Measurements from ENCODE around the gene HSPB7. TPM values are rescaled to one million over a fixed set of nuclear protein-coding genes. Genes with fewer than 3 reads are reported as not detected.
A peak's percentile ranks its signal among the peaks of the same experiment; 100 is the strongest.

The HSPB7 gene
- total RNA-seq, 1 donor from 2014 or later, result 4.9 TPM

- DNase-seq, result no peak
- Histone ChIP-seq H3K27me3 (ENCODE audit: low read depth) (no peaks in the 10 kb centered on the region), H3K9me3 (no peaks in the 10 kb centered on the region), H3K4me1 (peaks cover 51% of the 10 kb centered on the region), H3K4me3 (no peak overlapping the region), H3K27ac (no peak overlapping the region), H3K36me3 (peaks cover 34% of the 10 kb centered on the region)
- no peak for TF ChIP-seq CTCF (IDR thresholded peaks at IDR 0.05)
- intact Hi-C loops (cut with DNase I), result no loop called here
- ATAC-seq, result no peak
Measured at GRCh38 chr1:15968172-15968571, 49.7 kb downstream of the HSPB7 start.

GRCh38 chr1:15966956-15967344 is 50.9 kb downstream of the HSPB7 start:
- intact Hi-C loops (cut with DNase I), result no loop called here
- Histone ChIP-seq H3K4me1 (peaks cover 60% of the 10 kb centered on the region), H3K27me3 (ENCODE audit: low read depth) (no peaks in the 10 kb centered on the region), H3K9me3 (no peaks in the 10 kb centered on the region), H3K27ac (peak overlapping the region; percentile 76), H3K4me3 (no peak overlapping the region), H3K36me3 (peaks cover 26% of the 10 kb centered on the region)
- TF ChIP-seq CTCF (IDR thresholded peaks at IDR 0.05), result no peak
- DNase-seq (no peak), ATAC-seq (no peak)

- TF ChIP-seq CTCF (IDR thresholded peaks at IDR 0.05), result no peak
- ATAC-seq, result peak; percentile 80 to 85
- H3K36me3 ChIP-seq, result peaks cover 27% of the 10 kb centered on the region
- H3K27me3 ChIP-seq (ENCODE audit: low read depth), result no peaks in the 10 kb centered on the region
- peak overlapping the region; percentile 5 for H3K4me3 ChIP-seq
- intact Hi-C loops (cut with DNase I), result no loop called here
- no peaks in the 10 kb centered on the region for H3K9me3 ChIP-seq
- H3K4me1 ChIP-seq, result peaks cover 60% of the 10 kb centered on the region
- no peak for DNase-seq
- peak overlapping the region; percentile 76 for H3K27ac ChIP-seq
Measured at GRCh38 chr1:15966081-15966955, 51.5 kb downstream of the HSPB7 start.

- intact Hi-C loops (cut with DNase I), result no loop called here
- peaks cover 64% of the 10 kb centered on the region for H3K4me1 ChIP-seq
- H3K4me3 ChIP-seq, result no peak overlapping the region
- H3K9me3 ChIP-seq, result no peaks in the 10 kb centered on the region
- no peak for TF ChIP-seq CTCF (IDR thresholded peaks at IDR 0.05)
- DNase-seq (no peak), ATAC-seq (peak; percentile 54 to 73)
- peaks cover 27% of the 10 kb centered on the region for H3K36me3 ChIP-seq
- H3K27ac ChIP-seq, result peak overlapping the region; percentile 76
- no peaks in the 10 kb centered on the region for H3K27me3 ChIP-seq (ENCODE audit: low read depth)
Measured at GRCh38 chr1:15965228-15965767, 52.5 kb downstream of the HSPB7 start.

Other genes with a start within 250 kb of the HSPB7 start
- 1.1 TPM for gene UQCRHL, start 210.4 kb downstream of the HSPB7 start, total RNA-seq
- gene SPEN, start 170.3 kb downstream of the HSPB7 start, total RNA-seq, result 54.7 TPM
- 37.7 TPM for gene ZBTB17, start 41.9 kb downstream of the HSPB7 start, total RNA-seq
- 0.21 TPM for gene SRARP, start 13.8 kb downstream of the HSPB7 start, total RNA-seq
- 0.65 TPM for gene CLCNKA, start 4.0 kb upstream of the HSPB7 start, total RNA-seq
- 0.18 TPM for gene CLCNKB, start 25.7 kb upstream of the HSPB7 start, total RNA-seq
- not detected for gene FAM131C, start 55.6 kb upstream of the HSPB7 start, total RNA-seq
- gene EPHA2, start 138.0 kb upstream of the HSPB7 start, total RNA-seq, result 20.4 TPM
- gene ARHGEF19, start 194.6 kb upstream of the HSPB7 start, total RNA-seq, result 15.6 TPM
- 9.1 TPM for gene CPLANE2, start 219.1 kb upstream of the HSPB7 start, total RNA-seq